Esophagus squamous epithelium (tissue), 5 donors: ENCODE measurements around the gene BRINP3. TPM values are rescaled to one million over a fixed set of nuclear protein-coding genes. Genes with fewer than 3 reads are reported as not detected.

Source experiments
- DNase-seq: peaks from one replicate; lab custom pipeline; 2025; lab: John Stamatoyannopoulos, UW
- H3K27ac ChIP-seq, 4 donors: fragments of 200-600 bp; sonication (generic); one replicate each; pipeline ENCODE4 v1.5.1; 2016 to 2019; ENCODE audit warnings: mild to moderate bottlenecking in 1 of 4
- H3K27me3 ChIP-seq, 4 donors: fragments of 200-600 bp; sonication (generic); 1 replicate in 3 of 4; 2 replicates in 1 of 4; pipeline versions ENCODE4 v1.5.1 to v1.6.0; 2017 to 2021; ENCODE audit warnings: antibody characterized with exemption in 1 of 4
- H3K36me3 ChIP-seq, 3 donors: fragments of 200-600 bp; sonication (generic); one replicate each; pipeline ENCODE4 v1.5.1; 2016 to 2019
- H3K4me1 ChIP-seq, 3 donors: fragments of 200-600 bp; sonication (generic); one replicate each; pipeline ENCODE4 v1.5.1; 2017 to 2019
- H3K4me3 ChIP-seq, 4 donors: fragments of 200-600 bp; sonication (generic); 1 replicate in 3 of 4; 2 replicates in 1 of 4; pipeline ENCODE4 v1.5.1; 2016 to 2019; ENCODE audit warnings: mild to moderate bottlenecking in 2 of 4, moderate library complexity in 1 of 4
- H3K9me3 ChIP-seq, 3 donors: fragments of 200-600 bp; sonication (generic); one replicate each; pipeline ENCODE4 v1.5.1; 2016 to 2019
- CTCF ChIP-seq, 6 experiments: fragments of 450-650 bp in 4 of 6; fragments of 200-600 bp in 2 of 6; sonication (generic) in 2 of 6; IDR thresholded peaks; one replicate each; pipeline ENCODE4 v1.5.1; 2016 to 2019; ENCODE audit warnings: antibody characterized with exemption in 6 of 6, mild to moderate bottlenecking in 4 of 6, moderate library complexity in 4 of 6
- POLR2A ChIP-seq, 4 donors: fragments of 450-650 bp; IDR thresholded peaks; one replicate each; pipeline ENCODE4 v1.6.1; 2017; ENCODE audit warnings: antibody characterized with exemption in 4 of 4, mild to moderate bottlenecking in 4 of 4, moderate library complexity in 3 of 4
- WGBS, 2 donors: methylation state at CpG; one replicate each; pipeline ENCODE4 v1.1.5; 2018; 5-methylcytosine and 5-hydroxymethylcytosine counted together
- intact Hi-C: fragments of 100-400 bp; cut with DNase I; formaldehyde crosslinking; loops from one replicate; pipeline ENCODE4 v1.15.0; 2022
- total RNA-seq, 4 donors: library from RNA; depleted of rRNA; stranded (reverse); fragments of >200 nt; gene quantifications; one replicate each; pipeline ENCODE4 v1.1.0, GENCODE V29; 2016
- donor health status: DM: yes; HTN: yes; CAD: no.

The BRINP3 gene
- total RNA-seq, 4 donors from 2014 or later: 0.50 to 0.95 TPM; not detected in 2

- Histone ChIP-seq H3K4me1 (no peaks in the 10 kb centered on the region), H3K27ac (no peak overlapping the region), H3K27me3 (no peaks in the 10 kb centered on the region), H3K9me3 (no peaks in the 10 kb centered on the region), H3K36me3 (no peaks in the 10 kb centered on the region), H3K4me3 (no peak overlapping the region)
- WGBS, 2 donors: 56 to 67% methylated on average over 8 of the region's 8 CpGs
- no peak for DNase-seq
- TF ChIP-seq CTCF (IDR thresholded peaks at IDR 0.05) (no peak), POLR2A (IDR thresholded peaks at IDR 0.05) (no peak)
- intact Hi-C loops: no loop called here
These were observed 304.8 kb downstream of the BRINP3 start for GRCh38 chr1:190172651-190173430.

GRCh38 chr1:190170321-190170720 lies 307.3 kb downstream of the BRINP3 start:
- WGBS, 2 donors: 60 to 72% methylated on average over 3 of the region's 3 CpGs
- TF ChIP-seq CTCF (IDR thresholded peaks at IDR 0.05) (no peak), POLR2A (IDR thresholded peaks at IDR 0.05) (no peak)
- intact Hi-C loops: no loop called here

GRCh38 chr1:190169311-190170067 lies 308.2 kb downstream of the BRINP3 start:
- intact Hi-C loops: no loop called here
- no peak for DNase-seq

More at GRCh38 chr1:190170321-190170720, 307.3 kb downstream of the BRINP3 start:
- DNase-seq: no peak
- H3K4me3 ChIP-seq: no peak overlapping the region
- H3K9me3 ChIP-seq: no peaks in the 10 kb centered on the region
- no peaks in the 10 kb centered on the region for H3K36me3 ChIP-seq
- no peaks in the 10 kb centered on the region for H3K27me3 ChIP-seq
- no peaks in the 10 kb centered on the region for H3K4me1 ChIP-seq
- no peak overlapping the region for H3K27ac ChIP-seq

GRCh38 chr1:190168893-190169280 lies 308.8 kb downstream of the BRINP3 start:
- TF ChIP-seq CTCF (IDR thresholded peaks at IDR 0.05): no peak
- TF ChIP-seq POLR2A (IDR thresholded peaks at IDR 0.05): no peak
- H3K36me3 ChIP-seq: no peaks in the 10 kb centered on the region
- no peak overlapping the region for H3K4me3 ChIP-seq
- no peaks in the 10 kb centered on the region for H3K27me3 ChIP-seq
- no peaks in the 10 kb centered on the region for H3K4me1 ChIP-seq
- intact Hi-C loops: no loop called here
- DNase-seq: no peak
- H3K27ac ChIP-seq: no peak overlapping the region
- WGBS, 2 donors: 28 to 43% methylated on average over 3 of the region's 3 CpGs
- no peaks in the 10 kb centered on the region for H3K9me3 ChIP-seq

More at GRCh38 chr1:190169311-190170067, 308.2 kb downstream of the BRINP3 start:
- no peaks in the 10 kb centered on the region for H3K36me3 ChIP-seq
- H3K9me3 ChIP-seq: no peaks in the 10 kb centered on the region
- WGBS, 2 donors: 29 to 37% methylated on average over 3 of the region's 3 CpGs
- H3K27ac ChIP-seq: no peak overlapping the region
- no peak overlapping the region for H3K4me3 ChIP-seq
- no peaks in the 10 kb centered on the region for H3K4me1 ChIP-seq
- TF ChIP-seq CTCF (IDR thresholded peaks at IDR 0.05) (no peak), POLR2A (IDR thresholded peaks at IDR 0.05) (no peak)
- no peaks in the 10 kb centered on the region for H3K27me3 ChIP-seq
